ENCODE data around the gene SLC4A1. TPM values are rescaled to one million over a fixed set of nuclear protein-coding genes. Genes with fewer than 3 reads are reported as not detected.

SLC4A1 gene
- total and polyA plus RNA-seq, 2 of the 13 experiments (the other 11 are each of a cell fraction or from before 2014, with no cell fraction given), result not detected

GRCh38 chr17:44220213-44221083 is 47.5 kb downstream of the SLC4A1 start (continued):
- 0 out of 2 replicates have a peak, but pooled peaks have one; percentile 17 for TF ChIP-seq ZNF101 (CRISPR knock-in tag; IDR thresholded peaks at IDR 0.05; ENCODE audit: borderline replicate concordance, low read depth)
- TF ChIP-seq MEIS2 (CRISPR knock-in tag; IDR thresholded peaks at IDR 0.05), result 0 out of 2 replicates have a peak, but pooled peaks have one; percentile 37
- peak; percentile 93 for TF ChIP-seq UBTF (CRISPR knock-in tag; IDR thresholded peaks at IDR 0.05)
- TF ChIP-seq MTA3 (CRISPR knock-in tag; IDR thresholded peaks at IDR 0.05), result no peak
- no peak for TF ChIP-seq ZNF644 (CRISPR knock-in tag; IDR thresholded peaks at IDR 0.05; ENCODE audit: low read depth)
- no peak for TF ChIP-seq NCOA2 (CRISPR knock-in tag; IDR thresholded peaks at IDR 0.05)
- no peak for TF ChIP-seq POLR2AphosphoS5 (IDR thresholded peaks at IDR 0.05; ENCODE audit: low read depth, low read length)
- TF ChIP-seq ZNF503 (CRISPR knock-in tag; IDR thresholded peaks at IDR 0.05), result no peak
- 0 out of 2 replicates have a peak, but pooled peaks have one; percentile 59 for TF ChIP-seq ZNF766 (CRISPR knock-in tag; IDR thresholded peaks at IDR 0.05; ENCODE audit: borderline replicate concordance)
- TF ChIP-seq TCF7 (IDR thresholded peaks at IDR 0.05; ENCODE audit: low read depth), result no peak
- no peak for TF ChIP-seq SKIL (CRISPR knock-in tag; IDR thresholded peaks at IDR 0.05; ENCODE audit: borderline replicate concordance)
- no peak for TF ChIP-seq PRDM10 (CRISPR knock-in tag; IDR thresholded peaks at IDR 0.05; ENCODE audit: low read depth)
- TF ChIP-seq ZKSCAN5 (CRISPR knock-in tag; IDR thresholded peaks at IDR 0.05), result no peak
- no peak for TF ChIP-seq ZBTB1 (CRISPR knock-in tag; IDR thresholded peaks at IDR 0.05; ENCODE audit: borderline replicate concordance)
- no peak for TF ChIP-seq MAFK (conservative IDR thresholded peaks at IDR 0.05 in 1 of 2, IDR thresholded peaks at IDR 0.05 in 1 of 2; ENCODE audit: low read length in 2 of 2)
- peak; percentile 61; the same call in 1 of the 2 replicates for TF ChIP-seq ZNF784 (CRISPR knock-in tag; IDR thresholded peaks at IDR 0.05; ENCODE audit: borderline replicate concordance)
